AG09319 (cell line): ENCODE measurements around the gene GFRA1.

Experiments used
- DNase-seq: peaks from one replicate; pipeline ENCODE4 v3.0.0-alpha.2; 2010; ENCODE audit warnings: low read depth; ENCODE audit errors: extremely low read depth
- CTCF ChIP-seq: IDR thresholded peaks from 2 replicates; pipeline ENCODE4 v1.5.1; 2011; ENCODE audit warnings: low read depth, mild to moderate bottlenecking, inconsistent platforms, low read length, moderate library complexity

The GFRA1 gene

DNA sequence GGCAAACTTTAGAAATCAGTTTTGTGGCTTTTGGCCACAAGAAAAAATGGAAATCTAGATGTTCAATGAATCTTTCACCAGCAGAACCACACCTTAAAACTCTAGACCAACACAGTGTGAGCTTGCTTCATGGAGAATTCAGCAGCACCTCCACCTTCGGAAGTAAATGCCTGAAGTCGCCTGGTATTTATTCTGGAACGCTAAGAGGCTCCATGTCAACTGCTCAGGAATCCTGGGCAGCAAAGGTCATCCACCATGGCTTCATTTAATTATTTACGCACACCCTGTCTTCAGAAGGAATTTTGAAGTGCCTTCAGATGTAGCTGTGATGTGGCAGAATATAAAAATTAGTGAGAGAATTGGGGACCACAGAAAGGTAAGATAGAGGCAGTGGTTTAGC lies 167.7 kb downstream of the GFRA1 start:
- DNase-seq = no peak

GRCh38 chr10:116104210-116104932 lies 168.6 kb downstream of the GFRA1 start:
- TF ChIP-seq CTCF = no peak
- DNase-seq = no peak

More for the DNA sequence above, 167.7 kb downstream of the GFRA1 start:
- TF ChIP-seq CTCF = no peak

- no peak for TF ChIP-seq CTCF
- DNase-seq = no peak
Measured at GRCh38 chr10:116103668-116104067, 169.3 kb downstream of the GFRA1 start.

GRCh38 chr10:116101616-116102315 lies 171.2 kb downstream of the GFRA1 start:
- no peak for TF ChIP-seq CTCF
- no peak for DNase-seq

DNA sequence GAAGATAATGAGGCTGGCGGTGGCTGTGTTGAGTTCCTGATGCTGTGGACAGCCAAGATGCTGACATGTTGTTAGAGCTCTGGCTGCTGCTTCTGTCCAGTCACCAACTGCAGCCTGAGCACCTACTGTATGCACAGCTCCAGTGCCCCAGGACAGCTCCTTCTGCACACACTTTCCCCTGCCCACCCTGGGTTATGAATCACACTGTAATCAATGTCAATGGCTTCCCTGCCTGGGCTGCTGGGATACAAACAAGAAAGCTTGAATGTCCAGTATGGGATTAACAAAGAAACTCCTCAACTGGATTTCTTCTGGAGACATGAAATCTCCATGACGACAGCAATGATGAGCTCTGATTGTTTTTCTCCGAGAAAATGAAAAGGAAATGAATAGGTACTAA lies 172.0 kb downstream of the GFRA1 start:
- TF ChIP-seq CTCF = no peak
- no peak for DNase-seq

- DNase-seq = no peak
- no peak for TF ChIP-seq CTCF
Measured at GRCh38 chr10:116099023-116099420, 174.0 kb downstream of the GFRA1 start.

DNA sequence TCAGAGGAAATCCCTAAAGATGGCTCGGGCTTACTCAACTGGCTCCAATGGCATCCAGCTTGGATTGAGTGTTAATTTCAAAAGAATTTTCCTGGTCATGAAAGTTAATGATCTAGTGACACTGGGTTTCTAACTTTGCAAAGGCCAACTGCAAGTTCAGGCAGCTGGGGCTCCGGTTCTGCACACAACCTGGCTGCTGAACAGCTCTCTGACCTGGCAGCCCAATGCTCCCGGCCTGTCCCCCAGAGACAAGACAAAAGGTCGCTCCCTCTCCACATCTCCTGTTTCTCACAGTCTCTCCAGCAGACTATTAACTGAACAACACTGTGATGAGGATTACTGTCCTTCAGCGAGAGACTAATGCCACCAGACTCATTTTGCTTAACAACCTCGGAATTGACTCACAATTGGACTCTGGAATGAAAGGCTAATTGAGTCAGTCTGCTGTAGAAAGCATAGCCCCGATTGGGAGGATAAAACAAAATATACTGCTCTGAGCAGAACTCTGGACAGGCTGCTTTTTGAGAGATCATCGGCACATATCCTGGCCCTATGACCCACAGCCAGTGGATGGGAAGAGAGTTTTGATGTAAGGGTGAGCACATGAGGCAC lies 174.5 kb downstream of the GFRA1 start:
- no peak for DNase-seq
- TF ChIP-seq CTCF = no peak
